CD8-positive, alpha-beta memory T cell (primary cell): ENCODE measurements around the gene TSPAN16. TPM values are rescaled to one million over a fixed set of nuclear protein-coding genes. Genes with fewer than 3 reads are reported as not detected.

Source experiments
- CTCF ChIA-PET: fragments of 350-600 bp; sonication (Branson Sonifier 250); formaldehyde crosslinking; loops from one replicate; lab custom pipeline; 2021; ENCODE audit warnings: antibody characterized with exemption; lab: Charles Lee
- POLR2A ChIA-PET: fragments of 350-600 bp; sonication (Branson Sonifier 250); formaldehyde crosslinking; loops from one replicate; lab custom pipeline; 2021; ENCODE audit warnings: antibody characterized with exemption; lab: Charles Lee
- DNase-seq, 5 donors: peaks; one replicate each; pipeline versions ENCODE4 v3.0.0 to v3.0.0-alpha.2; 2020 to 2022; ENCODE audit warnings: mixed read lengths in 1 of 5
- H3K27ac ChIP-seq: one replicate; pipeline ENCODE4 v1.7.0; 2013; ENCODE audit warnings: low read depth, mild to moderate bottlenecking, low read length, moderate library complexity
- H3K27me3 ChIP-seq: 2 replicates; pipeline ENCODE4 v1.7.0; 2013; ENCODE audit warnings: low read length, mild to moderate bottlenecking; ENCODE audit not compliant: insufficient read depth, poor library complexity, severe bottlenecking
- H3K36me3 ChIP-seq: 2 replicates; pipeline ENCODE4 v1.7.0; 2013; ENCODE audit warnings: mild to moderate bottlenecking, low read length, moderate library complexity; ENCODE audit not compliant: insufficient read depth
- H3K4me1 ChIP-seq: 2 replicates; pipeline ENCODE4 v1.7.0; 2013; ENCODE audit warnings: mild to moderate bottlenecking, low read length, moderate library complexity; ENCODE audit not compliant: insufficient read depth
- H3K4me3 ChIP-seq: 2 replicates; pipeline ENCODE4 v1.7.0; 2013; ENCODE audit warnings: mild to moderate bottlenecking, low read length
- H3K9me3 ChIP-seq: 2 replicates; pipeline ENCODE4 v1.7.0; 2013; ENCODE audit warnings: mild to moderate bottlenecking, low read length
- H3K27ac Mint-ChIP-seq, 8 donors: one replicate each; pipeline ENCODE4 v1.8.0; 2020 to 2021; ENCODE audit warnings: mixed read lengths in 8 of 8, mild to moderate bottlenecking in 6 of 8, inconsistent platforms in 3 of 8, moderate library complexity in 3 of 8
- H3K27me3 Mint-ChIP-seq, 2 donors: one replicate each; pipeline ENCODE4 v1.8.0; 2020 to 2021; ENCODE audit warnings: mixed read lengths in 2 of 2, mild to moderate bottlenecking in 1 of 2, moderate library complexity in 1 of 2
- H3K36me3 Mint-ChIP-seq, 3 donors: one replicate each; pipeline ENCODE4 v1.8.0; 2020 to 2021; ENCODE audit warnings: mixed read lengths in 3 of 3, inconsistent platforms in 1 of 3, mild to moderate bottlenecking in 1 of 3
- H3K4me1 Mint-ChIP-seq, 3 donors: one replicate each; pipeline ENCODE4 v1.8.0; 2020 to 2021; ENCODE audit warnings: mixed read lengths in 3 of 3, inconsistent platforms in 1 of 3, mild to moderate bottlenecking in 1 of 3
- H3K4me3 Mint-ChIP-seq, 7 donors: one replicate each; pipeline ENCODE4 v1.8.0; 2020 to 2021; ENCODE audit warnings: mixed read lengths in 7 of 7, mild to moderate bottlenecking in 6 of 7, moderate library complexity in 4 of 7, inconsistent platforms in 2 of 7
- H3K9me3 Mint-ChIP-seq, 5 donors: one replicate each; pipeline ENCODE4 v1.8.0; 2020 to 2022; ENCODE audit warnings: mixed read lengths in 5 of 5, mild to moderate bottlenecking in 3 of 5, moderate library complexity in 2 of 5, inconsistent platforms in 1 of 5
- polyA plus RNA-seq: library from polyadenylated mRNA; unstranded; fragments of 300-500 nt; fragmentation: Illumina TruSeq; gene quantifications from one replicate; pipeline ENCODE4 v1.2.3, GENCODE V29; 2021
- total RNA-seq, 2 experiments: library from RNA; stranded (reverse); gene quantifications; one replicate each; pipeline ENCODE4 v1.2.3, GENCODE V29; 2021

Gene TSPAN16
- total and polyA plus RNA-seq, 3 experiments from 2014 or later: not detected

DNA sequence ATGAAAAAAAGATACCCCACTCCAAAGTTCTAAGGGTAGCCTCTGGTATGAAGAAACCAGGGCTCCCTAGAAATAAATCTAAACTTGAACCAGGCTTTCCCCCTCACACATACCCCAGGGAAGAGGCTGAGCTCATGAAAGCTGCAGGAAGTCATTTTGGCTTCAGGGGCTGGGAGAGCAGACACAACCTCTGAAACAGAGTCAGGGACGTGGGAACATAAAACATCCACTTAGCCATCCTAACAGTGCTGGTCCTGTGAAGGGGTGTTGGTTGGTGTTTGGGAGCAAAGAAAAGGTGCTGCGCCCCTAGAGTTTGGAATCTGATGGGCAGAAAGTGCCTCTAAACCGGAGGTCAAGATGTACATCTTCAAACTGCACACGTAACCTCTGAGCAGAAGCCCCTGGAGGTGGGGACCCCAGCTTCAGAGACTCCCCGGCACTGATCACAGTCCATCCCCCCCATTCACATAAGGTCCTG, 27.7 kb downstream of the TSPAN16 start:
- H3K27me3 ChIP-seq: no peaks in the 10 kb centered on the region
- no peaks in the 10 kb centered on the region for H3K9me3 ChIP-seq
- peaks cover 6% of the 10 kb centered on the region for H3K4me1 ChIP-seq
- Mint-ChIP-seq H3K27ac (peak overlapping the region in 6 of 8 donors; percentile 29 to 95 (median 86)), H3K4me1 (peaks cover 12 to 17% (median 13%) of the 10 kb centered on the region in 3 donors), H3K4me3 (peak overlapping the region in 3 of 7 donors; percentile 58 to 80 (median 65)), H3K36me3 (peaks cover 0 to 10% (median 0%) of the 10 kb centered on the region in 3 donors), H3K27me3 (peaks cover 0 to 1% of the 10 kb centered on the region in 2 donors), H3K9me3 (no peaks in the 10 kb centered on the region)
- H3K36me3 ChIP-seq: no peaks in the 10 kb centered on the region
- no peak for DNase-seq
- CTCF ChIA-PET: no interaction called here
- no peak overlapping the region for H3K4me3 ChIP-seq
- peak overlapping the region; percentile 12 for H3K27ac ChIP-seq
- POLR2A ChIA-PET: interaction anchor here (0.6 to 1.2 kb wide), 3 partner anchors 24 to 151 kb away, joined by 3 to 4 read pairs (median 3); partner anchors contain the start of gene SWSAP1

DNA sequence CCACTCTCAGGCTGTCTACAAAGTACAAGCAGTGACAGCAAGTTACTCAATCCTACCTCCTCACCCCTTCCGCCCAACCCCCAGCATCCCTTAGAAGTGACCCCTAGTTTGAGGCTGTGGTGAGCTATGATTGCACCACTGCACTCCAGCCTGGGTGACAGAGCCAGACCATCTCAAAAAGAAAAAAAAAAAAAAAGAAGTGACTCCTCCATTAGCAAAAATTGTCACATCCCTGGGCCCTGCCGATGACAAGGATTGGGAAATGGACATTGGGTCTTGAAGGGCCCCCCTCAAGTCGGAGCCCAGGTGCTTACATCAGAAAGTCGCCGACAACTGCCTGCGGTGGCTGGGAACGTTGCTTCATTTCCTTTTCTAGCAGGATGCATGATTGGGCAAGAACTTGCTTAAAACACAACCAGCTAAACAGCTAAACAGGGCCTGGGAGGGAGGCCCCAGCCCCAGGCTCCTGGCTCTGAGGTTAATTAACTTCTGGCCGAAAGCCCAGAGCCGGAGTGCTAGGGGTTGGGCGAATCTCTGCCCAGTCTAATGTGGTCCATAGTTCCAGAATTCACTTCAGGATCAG, 28.2 kb downstream of the TSPAN16 start:
- H3K4me1 ChIP-seq: peaks cover 6% of the 10 kb centered on the region
- Mint-ChIP-seq H3K27me3 (peaks cover 0 to 1% of the 10 kb centered on the region in 2 donors), H3K36me3 (peaks cover 0 to 12% (median 0%) of the 10 kb centered on the region in 3 donors), H3K4me1 (peaks cover 12 to 17% (median 13%) of the 10 kb centered on the region in 3 donors), H3K9me3 (no peaks in the 10 kb centered on the region), H3K4me3 (peak overlapping the region in 4 of 7 donors; percentile 27 to 80 (median 62)), H3K27ac (peak overlapping the region; percentile 29 to 95 (median 86))
- peak in 2 of 5 donors; percentile 24 to 31 for DNase-seq
- no peaks in the 10 kb centered on the region for H3K9me3 ChIP-seq
- H3K27me3 ChIP-seq: no peaks in the 10 kb centered on the region
- no peaks in the 10 kb centered on the region for H3K36me3 ChIP-seq
- no peak overlapping the region for H3K4me3 ChIP-seq
- ChIA-PET POLR2A (interaction anchor here (0.5 to 1.2 kb wide), 4 partner anchors 24 to 218 kb away, joined by 3 to 4 read pairs (median 3); partner anchors contain the start of gene SWSAP1), CTCF (no interaction called here)
- H3K27ac ChIP-seq: peak overlapping the region; percentile 12

GRCh38 chr19:11324748-11325389, 28.9 kb downstream of the TSPAN16 start:
- no peaks in the 10 kb centered on the region for H3K27me3 ChIP-seq
- Mint-ChIP-seq H3K4me3 (no peak overlapping the region), H3K27me3 (peaks cover 0 to 1% of the 10 kb centered on the region in 2 donors), H3K4me1 (peaks cover 12 to 17% (median 13%) of the 10 kb centered on the region in 3 donors), H3K9me3 (no peaks in the 10 kb centered on the region), H3K36me3 (peaks cover 0 to 14% (median 1%) of the 10 kb centered on the region in 3 donors), H3K27ac (peak overlapping the region in 6 of 8 donors; percentile 63 to 95 (median 86))
- no peak overlapping the region for H3K27ac ChIP-seq
- POLR2A ChIA-PET: interaction anchor here (0.5 to 1.2 kb wide), 2 partner anchors 50 to 217 kb away, joined by 3 read pairs; partner anchors contain the start of gene SWSAP1
- no peak overlapping the region for H3K4me3 ChIP-seq
- DNase-seq: no peak
- no peaks in the 10 kb centered on the region for H3K9me3 ChIP-seq
- CTCF ChIA-PET: no interaction called here
- H3K4me1 ChIP-seq: peaks cover 6% of the 10 kb centered on the region
- H3K36me3 ChIP-seq: no peaks in the 10 kb centered on the region

- Histone ChIP-seq H3K27me3 (no peaks in the 10 kb centered on the region), H3K27ac (no peak overlapping the region), H3K9me3 (no peaks in the 10 kb centered on the region), H3K4me1 (peaks cover 6% of the 10 kb centered on the region), H3K36me3 (no peaks in the 10 kb centered on the region), H3K4me3 (no peak overlapping the region)
- Mint-ChIP-seq H3K27ac (peak overlapping the region in 1 of 8 donors; percentile 47), H3K4me3 (no peak overlapping the region), H3K9me3 (no peaks in the 10 kb centered on the region), H3K4me1 (peaks cover 12 to 17% (median 13%) of the 10 kb centered on the region in 3 donors), H3K36me3 (peaks cover 0 to 19% (median 2%) of the 10 kb centered on the region in 3 donors), H3K27me3 (peaks cover 0 to 1% of the 10 kb centered on the region in 2 donors)
- ChIA-PET POLR2A (no interaction called here), CTCF (no interaction called here)
- no peak for DNase-seq
Observed at GRCh38 chr19:11325544-11325943, 29.6 kb downstream of the TSPAN16 start.

DNA sequence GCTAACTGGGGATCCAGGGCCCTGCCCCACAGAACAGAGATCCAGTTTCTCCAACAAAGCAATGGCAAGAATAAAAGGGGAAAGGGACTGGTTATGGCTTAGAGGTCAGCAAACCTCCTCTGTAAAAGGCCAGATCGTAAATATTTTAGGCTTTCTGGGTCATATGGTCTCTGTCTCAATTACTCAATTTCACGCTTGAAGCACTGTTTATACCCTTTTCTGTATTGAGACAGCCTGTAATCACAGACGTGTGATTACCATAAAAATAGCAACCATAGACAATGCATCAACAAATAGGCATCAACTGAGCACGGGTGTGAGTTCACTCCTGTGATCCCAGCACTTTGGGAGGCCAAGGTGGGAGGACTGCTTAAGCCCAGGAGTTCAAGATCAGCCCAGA, 34.2 kb downstream of the TSPAN16 start:
- ChIA-PET CTCF (no interaction called here), POLR2A (no interaction called here)
- H3K4me3 Mint-ChIP-seq: no peak overlapping the region
- H3K9me3 ChIP-seq: no peaks in the 10 kb centered on the region
- no peaks in the 10 kb centered on the region for H3K27me3 ChIP-seq
- H3K36me3 Mint-ChIP-seq: peaks cover 8 to 36% (median 11%) of the 10 kb centered on the region in 3 donors
- DNase-seq: no peak
- H3K4me1 Mint-ChIP-seq: no peaks in the 10 kb centered on the region
- peaks cover 0 to 1% of the 10 kb centered on the region in 2 donors for H3K27me3 Mint-ChIP-seq
- no peaks in the 10 kb centered on the region for H3K9me3 Mint-ChIP-seq
- H3K27ac ChIP-seq: no peak overlapping the region
- H3K4me1 ChIP-seq: no peaks in the 10 kb centered on the region
- H3K4me3 ChIP-seq: no peak overlapping the region
- H3K27ac Mint-ChIP-seq: no peak overlapping the region
- peaks cover 2% of the 10 kb centered on the region for H3K36me3 ChIP-seq

- Mint-ChIP-seq H3K4me3 (no peak overlapping the region), H3K27me3 (peaks cover 0 to 1% of the 10 kb centered on the region in 2 donors), H3K27ac (peak overlapping the region in 1 of 8 donors; percentile 78), H3K9me3 (no peaks in the 10 kb centered on the region), H3K4me1 (no peaks in the 10 kb centered on the region), H3K36me3 (peaks cover 12 to 47% (median 21%) of the 10 kb centered on the region in 3 donors)
- H3K4me1 ChIP-seq: no peaks in the 10 kb centered on the region
- ChIA-PET POLR2A (no interaction called here), CTCF (no interaction called here)
- no peaks in the 10 kb centered on the region for H3K9me3 ChIP-seq
- H3K4me3 ChIP-seq: no peak overlapping the region
- H3K36me3 ChIP-seq: peaks cover 5% of the 10 kb centered on the region
- DNase-seq: no peak
- no peak overlapping the region for H3K27ac ChIP-seq
- no peaks in the 10 kb centered on the region for H3K27me3 ChIP-seq
Observed at GRCh38 chr19:11331502-11331901, 35.5 kb downstream of the TSPAN16 start.

GRCh38 chr19:11332822-11333221, 36.9 kb downstream of the TSPAN16 start:
- Mint-ChIP-seq H3K9me3 (no peaks in the 10 kb centered on the region), H3K27ac (peak overlapping the region in 1 of 8 donors; percentile 10), H3K4me3 (no peak overlapping the region), H3K36me3 (peaks cover 12 to 44% (median 21%) of the 10 kb centered on the region in 3 donors), H3K4me1 (peaks cover 8 to 10% (median 10%) of the 10 kb centered on the region in 3 donors), H3K27me3 (peaks cover 0 to 1% of the 10 kb centered on the region in 2 donors)
- DNase-seq: no peak
- H3K27me3 ChIP-seq: no peaks in the 10 kb centered on the region
- peaks cover 7% of the 10 kb centered on the region for H3K4me1 ChIP-seq
- no peaks in the 10 kb centered on the region for H3K9me3 ChIP-seq
- ChIA-PET CTCF (interaction anchor here (1.1 kb wide), 1 partner anchor 48 kb away, joined by 3 read pairs; no protein-coding TSS in a partner anchor), POLR2A (no interaction called here)
- H3K36me3 ChIP-seq: peaks cover 5% of the 10 kb centered on the region
- no peak overlapping the region for H3K4me3 ChIP-seq
- no peak overlapping the region for H3K27ac ChIP-seq
